NB4 (cell line): ENCODE results near the gene TRPC4AP.
A peak's percentile ranks its signal among the peaks of the same experiment; 100 is the strongest.

Experiments
- DNase-seq: peaks from one replicate; pipeline ENCODE4 v3.0.0; 2010; ENCODE audit warnings: low read depth
- H3K4me3 ChIP-seq: one replicate; pipeline ENCODE4 v1.5.1; 2011; ENCODE audit warnings: mild to moderate bottlenecking, low read depth, low read length, moderate library complexity
- CTCF ChIP-seq: IDR thresholded peaks from one replicate; pipeline ENCODE4 v1.5.1; 2012; ENCODE audit warnings: low read depth, low read length
- MAX ChIP-seq: IDR thresholded peaks from 2 replicates; pipeline ENCODE4 v1.6.1; 2011; ENCODE audit warnings: low read depth, low read length
- MYC ChIP-seq: IDR thresholded peaks from 2 replicates; pipeline ENCODE4 v1.6.1; 2011; ENCODE audit warnings: low read depth, low read length
- POLR2A ChIP-seq: IDR thresholded peaks from 2 replicates; pipeline ENCODE4 v1.6.1; 2011; ENCODE audit warnings: mild to moderate bottlenecking; ENCODE audit not compliant: insufficient read length; ENCODE audit errors: extremely low read depth

TRPC4AP gene

GRCh38 chr20:35093267-35093884 is 769 bp upstream of the TRPC4AP start:
- TF ChIP-seq MAX (no peak), POLR2A (no peak), MYC (no peak), CTCF (no peak)
- peak overlapping the region; percentile 93 for H3K4me3 ChIP-seq
- peak; percentile 89 for DNase-seq

GRCh38 chr20:35091816-35092523 is 637 bp downstream of the TRPC4AP start:
- peak; percentile 33 for DNase-seq
- peak overlapping the region; percentile 93 for H3K4me3 ChIP-seq
- no peak for TF ChIP-seq CTCF
- no peak for TF ChIP-seq POLR2A
- no peak for TF ChIP-seq MYC
- no peak for TF ChIP-seq MAX

- TF ChIP-seq MYC (no peak), CTCF (no peak), MAX (no peak), POLR2A (no peak)
- no peak overlapping the region for H3K4me3 ChIP-seq
- DNase-seq: no peak
These were observed 4.1 kb downstream of the TRPC4AP start for GRCh38 chr20:35088231-35089145.

- no peak overlapping the region for H3K4me3 ChIP-seq
- no peak for DNase-seq
These were observed 4.8 kb downstream of the TRPC4AP start for GRCh38 chr20:35087791-35088190.

GRCh38 chr20:35087355-35087754 is 5.3 kb downstream of the TRPC4AP start:
- no peak overlapping the region for H3K4me3 ChIP-seq
- DNase-seq: no peak
- TF ChIP-seq POLR2A (no peak), MAX (no peak), CTCF (no peak), MYC (no peak)

More at GRCh38 chr20:35087791-35088190, 4.8 kb downstream of the TRPC4AP start:
- TF ChIP-seq MYC: no peak
- no peak for TF ChIP-seq CTCF
